H1 (cell line): ENCODE measurements around the gene POLDIP3. TPM values are rescaled to one million over a fixed set of nuclear protein-coding genes. Genes with fewer than 3 reads are reported as not detected.
"Not testable (repeated sequence)": the region's sequence is repeated elsewhere in the genome, so short reads cannot be mapped to it uniquely, and the experiment has no call there.

ENCODE experiments used
- CTCF ChIA-PET: fragments of 300-600 bp; sonication (Branson Sonifier 250); formaldehyde crosslinking; loops from one replicate; lab custom pipeline; 2021; ENCODE audit not compliant: partially characterized antibody; lab: Charles Lee
- POLR2A ChIA-PET: fragments of 300-600 bp; sonication (Branson Sonifier 250); formaldehyde crosslinking; loops from one replicate; lab custom pipeline; 2021; ENCODE audit warnings: inconsistent platforms; ENCODE audit not compliant: partially characterized antibody; lab: Charles Lee
- DNase-seq, 2 experiments: peaks; one replicate each; pipeline versions ENCODE4 v3.0.0 to v3.0.0-alpha.2; 2010 to 2022; ENCODE audit warnings: low spot score in 2 of 2, low read depth in 1 of 2, mixed read lengths in 1 of 2
- FAIRE-seq: peaks from 2 replicates; lab custom pipeline; 2011; peaks lifted over from hg19 to GRCh38; lab: Jason Lieb, UNC
- H2AFZ ChIP-seq: 2 replicates; pipeline ENCODE4 v1.8.1; 2012; ENCODE audit warnings: low read length, inconsistent platforms
- H2AK5ac ChIP-seq: 2 replicates; pipeline ENCODE4 v1.6.1; 2013; ENCODE audit warnings: low read depth, low read length
- H2BK120ac ChIP-seq: replicated peaks from 2 replicates; pipeline ENCODE3; 2013; ENCODE audit warnings: low read depth, low read length, inconsistent platforms
- H2BK12ac ChIP-seq: 2 replicates; pipeline ENCODE4 v1.6.1; 2013; ENCODE audit warnings: low read depth, low read length
- H2BK15ac ChIP-seq: 2 replicates; pipeline ENCODE4 v1.6.1; 2013; ENCODE audit warnings: low read length
- H2BK20ac ChIP-seq: 2 replicates; pipeline ENCODE4 v1.6.1; 2013; ENCODE audit warnings: low read length
- H2BK5ac ChIP-seq: 2 replicates; pipeline ENCODE4 v1.6.1; 2013; ENCODE audit warnings: low read depth, low read length
- H3K14ac ChIP-seq: 2 replicates; pipeline ENCODE4 v1.6.1; 2013; ENCODE audit warnings: inconsistent platforms; ENCODE audit not compliant: insufficient read length
- H3K18ac ChIP-seq: 2 replicates; pipeline ENCODE4 v1.6.1; 2013; ENCODE audit warnings: low read length; ENCODE audit errors: extremely low read depth
- H3K23ac ChIP-seq: 2 replicates; pipeline ENCODE4 v1.6.1; 2013; ENCODE audit warnings: inconsistent platforms; ENCODE audit not compliant: insufficient read length
- H3K23me2 ChIP-seq: 2 replicates; pipeline ENCODE4 v1.6.1; 2013; ENCODE audit warnings: low read depth, low read length
- H3K27ac ChIP-seq: 2 replicates; pipeline ENCODE4 v1.6.1; 2011; ENCODE audit warnings: low read depth, low read length, inconsistent platforms
- H3K27me3 ChIP-seq, 4 experiments: replicated peaks in 1 of 4; 1 replicate in 1 of 4; 2 replicates in 3 of 4; pipeline versions ENCODE4 v1.6.1 to v1.8.1; 2011 to 2013; ENCODE audit warnings: low read length in 3 of 4, mild to moderate bottlenecking in 3 of 4, inconsistent platforms in 2 of 4, mixed read lengths in 2 of 4, moderate library complexity in 1 of 4; ENCODE audit not compliant: control insufficient read depth in 3 of 4, insufficient read depth in 3 of 4; ENCODE audit errors: extremely low read depth in 1 of 4
- H3K36me3 ChIP-seq, 4 experiments: 2 replicates each; pipeline versions ENCODE4 v1.6.1 to v1.8.1; 2011 to 2013; ENCODE audit warnings: mild to moderate bottlenecking in 4 of 4, low read length in 3 of 4, moderate library complexity in 2 of 4, control low read depth in 1 of 4, inconsistent platforms in 1 of 4; ENCODE audit not compliant: insufficient read depth in 4 of 4, control insufficient read depth in 2 of 4
- H3K4ac ChIP-seq: replicated peaks from 2 replicates; pipeline ENCODE3; 2013; ENCODE audit warnings: low read length, low read depth, mixed read lengths, inconsistent platforms; ENCODE audit not compliant: insufficient read length
- H3K4me1 ChIP-seq, 4 experiments: replicated peaks in 1 of 4; 1 replicate in 1 of 4; 2 replicates in 3 of 4; pipeline versions ENCODE4 v1.6.1 to v1.8.1; 2011 to 2013; ENCODE audit warnings: low read length in 3 of 4, inconsistent platforms in 2 of 4, mixed read lengths in 1 of 4; ENCODE audit not compliant: insufficient read depth in 4 of 4, control insufficient read depth in 3 of 4
- H3K4me2 ChIP-seq, 2 experiments: 2 replicates each; pipeline versions ENCODE4 v1.6.1 to v1.8.1; 2011 to 2013; ENCODE audit warnings: low read depth in 2 of 2, low read length in 2 of 2, control low read depth in 1 of 2, inconsistent platforms in 1 of 2, mild to moderate bottlenecking in 1 of 2; ENCODE audit not compliant: insufficient read depth in 1 of 2
- H3K4me3 ChIP-seq, 4 experiments: fragments of 200-600, 300-600 bp in 1 of 4; sonication (generic), shearing (Covaris generic), sonication (Bioruptor Twin) in 1 of 4; 2 replicates each; pipeline versions ENCODE4 v1.5.1 to v1.8.1; 2011 to 2016; ENCODE audit warnings: low read length in 4 of 4, low read depth in 3 of 4, control low read depth in 2 of 4, inconsistent platforms in 2 of 4, mild to moderate bottlenecking in 2 of 4, mixed read lengths in 1 of 4, moderate library complexity in 1 of 4; ENCODE audit not compliant: insufficient read depth in 2 of 4; ENCODE audit errors: extremely low read depth in 1 of 4
- H3K56ac ChIP-seq: replicated peaks from 2 replicates; pipeline ENCODE3; 2013; ENCODE audit warnings: low read depth, mild to moderate bottlenecking, mixed read lengths, low read length, inconsistent platforms; ENCODE audit not compliant: insufficient read length
- H3K79me1 ChIP-seq: 2 replicates; pipeline ENCODE4 v1.6.1; 2013; ENCODE audit warnings: low read depth, low read length, control low read depth
- H3K79me2 ChIP-seq, 2 experiments: 2 replicates each; pipeline versions ENCODE4 v1.6.1 to v1.8.1; 2012 to 2013; ENCODE audit warnings: low read length in 2 of 2, mild to moderate bottlenecking in 2 of 2, inconsistent platforms in 1 of 2; ENCODE audit not compliant: insufficient read depth in 2 of 2, control insufficient read depth in 1 of 2
- H3K9ac ChIP-seq, 4 experiments: replicated peaks in 1 of 4; 1 replicate in 1 of 4; 2 replicates in 3 of 4; pipeline versions ENCODE4 v1.6.1 to v1.8.1; 2011 to 2013; ENCODE audit warnings: low read depth in 3 of 4, low read length in 3 of 4, control low read depth in 2 of 4, mild to moderate bottlenecking in 2 of 4, moderate library complexity in 2 of 4, inconsistent platforms in 1 of 4; ENCODE audit errors: extremely low read depth in 1 of 4
- H3K9me3 ChIP-seq, 2 experiments: 2 replicates each; pipeline versions ENCODE4 v1.6.1 to v1.8.1; 2012 to 2013; ENCODE audit warnings: mild to moderate bottlenecking in 2 of 2, moderate library complexity in 2 of 2, control low read depth in 1 of 2, inconsistent platforms in 1 of 2, low read depth in 1 of 2, low read length in 1 of 2, mixed read lengths in 1 of 2; ENCODE audit not compliant: insufficient read depth in 2 of 2
- H4K20me1 ChIP-seq, 2 experiments: replicated peaks in 1 of 2; 2 replicates each; pipeline versions ENCODE3 to v1.8.1; 2011 to 2013; ENCODE audit warnings: inconsistent platforms in 2 of 2, low read length in 2 of 2, mild to moderate bottlenecking in 1 of 2; ENCODE audit not compliant: insufficient read depth in 2 of 2, control insufficient read depth in 1 of 2
- H4K5ac ChIP-seq: 2 replicates; pipeline ENCODE4 v1.6.1; 2013; ENCODE audit warnings: low read length, low read depth, mixed read lengths, inconsistent platforms; ENCODE audit not compliant: insufficient read length
- H4K8ac ChIP-seq: 2 replicates; pipeline ENCODE4 v1.8.0; 2013; ENCODE audit warnings: mild to moderate bottlenecking, moderate library complexity, low read length, inconsistent platforms; ENCODE audit not compliant: insufficient read depth; ENCODE audit errors: extremely low read depth
- H4K91ac ChIP-seq: replicated peaks from 2 replicates; pipeline ENCODE3; 2013; ENCODE audit warnings: low read length, mixed read lengths, inconsistent platforms; ENCODE audit not compliant: insufficient read length
- WGBS, 2 experiments: shearing (Covaris generic) in 1 of 2; methylation state at CpG; one replicate each; pipeline versions ENCODE4 v1.1.6 to v1.1.7; 2013 to 2015; ENCODE audit warnings: low lambda C conversion rate in 2 of 2, mixed read lengths in 2 of 2, inconsistent platforms in 1 of 2, low coverage in 1 of 2, missing lambda C conversion rate in 1 of 2; ENCODE audit not compliant: insufficient replicate concordance in 2 of 2, insufficient coverage in 1 of 2, insufficient read length in 1 of 2; ENCODE audit errors: extremely low coverage in 1 of 2, missing lambda C conversion rate in 1 of 2; 5-methylcytosine and 5-hydroxymethylcytosine counted together
- polyA plus RNA-seq, 7 experiments: library from polyadenylated mRNA; depleted of rRNA in 3 of 7; stranded (reverse) in 5 of 7; unstranded in 2 of 7; fragments of >200 nt in 5 of 7; fragments of 200-250 nt in 2 of 7; gene quantifications; 1 replicate in 5 of 7; 2 replicates in 1 of 7; 4 replicates in 1 of 7; pipeline versions ENCODE4 v1.2.1 to v1.2.3, GENCODE V29; 2011 to 2013; ENCODE audit warnings: missing spikeins in 2 of 7, mixed read lengths in 2 of 7
- total RNA-seq: library from RNA; stranded (reverse); fragmentation: NEBNext Ultra II Directional; extraction: Animal tissue kit (Norgen Biotek cat#: 25700); gene quantifications from 2 replicates; pipeline ENCODE4 v1.2.1, GENCODE V29; 2021

Gene POLDIP3
- total and polyA plus RNA-seq, 2 of the 8 experiments (the other 6 are each of a cell fraction or from before 2014, with no cell fraction given): 43.5 to 84.6 TPM

DNA sequence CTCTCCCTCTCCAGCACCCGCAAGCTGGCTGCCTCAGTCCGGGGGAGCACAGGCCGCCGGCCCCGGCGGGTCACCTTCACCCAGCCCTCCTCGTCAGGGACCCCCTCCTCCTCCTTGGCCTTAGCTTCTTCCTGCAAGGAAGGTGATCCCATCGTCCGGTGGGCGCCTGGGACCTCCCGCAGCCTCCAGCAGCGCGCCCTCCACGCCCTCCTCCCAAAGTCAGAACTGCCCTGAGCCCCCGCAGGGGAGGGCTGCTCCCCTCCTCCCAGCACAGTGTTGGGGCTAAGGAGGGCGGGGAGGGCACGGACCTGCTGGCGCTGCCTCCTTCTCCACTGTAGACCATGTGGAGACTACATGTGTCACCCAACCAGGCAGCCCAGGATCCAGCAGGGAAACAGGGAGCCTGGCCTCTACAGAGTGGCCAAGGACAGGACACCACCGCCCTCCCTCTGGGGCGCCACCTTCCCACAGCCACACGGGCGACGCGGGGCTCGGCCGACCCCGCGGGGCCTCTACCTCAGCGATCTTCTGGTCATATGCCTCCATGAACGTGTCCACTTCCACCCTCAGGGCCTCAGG lies 38.6 kb downstream of the POLDIP3 start:
- H4K20me1 ChIP-seq, H3K27ac ChIP-seq, H3K79me2 ChIP-seq, H3K4me3 ChIP-seq, H2BK20ac ChIP-seq, H4K5ac ChIP-seq, H3K27me3 ChIP-seq, H2BK12ac ChIP-seq, H3K9ac ChIP-seq, H3K4ac ChIP-seq, DNase-seq, H3K4me1 ChIP-seq, H3K14ac ChIP-seq, H3K23me2 ChIP-seq, POLR2A ChIA-PET, H3K23ac ChIP-seq, H3K4me2 ChIP-seq, H3K18ac ChIP-seq, H2BK120ac ChIP-seq, CTCF ChIA-PET, H3K9me3 ChIP-seq, H3K79me1 ChIP-seq, H2BK5ac ChIP-seq, H4K91ac ChIP-seq, H4K8ac ChIP-seq, H2BK15ac ChIP-seq, H2AFZ ChIP-seq, H2AK5ac ChIP-seq, H3K56ac ChIP-seq, FAIRE-seq: not testable (repeated sequence)
- 69% methylated on average over 8 of the region's 30 CpGs; no CpG with 5 or more reads in 1 of the 2 experiments for WGBS, 2 experiments
- H3K36me3 ChIP-seq: peaks cover 7 to 50% (median 28%) of the 10 kb centered on the region in 4 experiments; a peak in 7 of 8 replicates

GRCh38 chr22:42574468-42574867 lies 40.2 kb downstream of the POLDIP3 start:
- not testable (repeated sequence) for H2BK15ac ChIP-seq, H3K4ac ChIP-seq, H3K4me3 ChIP-seq, H3K14ac ChIP-seq, H2BK20ac ChIP-seq, H3K23me2 ChIP-seq, H3K9ac ChIP-seq, H2BK120ac ChIP-seq, FAIRE-seq, H3K79me1 ChIP-seq, H3K79me2 ChIP-seq, H3K4me1 ChIP-seq, H4K91ac ChIP-seq, H3K23ac ChIP-seq, H3K27ac ChIP-seq, H2AFZ ChIP-seq, H3K27me3 ChIP-seq, H2AK5ac ChIP-seq, H4K8ac ChIP-seq, H3K4me2 ChIP-seq, H4K20me1 ChIP-seq, H3K56ac ChIP-seq, H3K9me3 ChIP-seq, H3K18ac ChIP-seq, H2BK5ac ChIP-seq, H2BK12ac ChIP-seq, DNase-seq, H4K5ac ChIP-seq
- H3K36me3 ChIP-seq: peaks cover 7 to 50% (median 26%) of the 10 kb centered on the region in 4 experiments; a peak in 7 of 8 replicates
- WGBS, 2 experiments: 92% methylated on average over 6 of the region's 21 CpGs; no CpG with 5 or more reads in 1 of the 2 experiments
- POLR2A ChIA-PET: interaction anchor here (0.6 to 0.9 kb wide), 2 partner anchors 36 to 39 kb away, joined by 3 read pairs; no protein-coding TSS in a partner anchor
- CTCF ChIA-PET: interaction anchor here (1.5 kb wide), 1 partner anchor 13 kb away, joined by 6 read pairs; no protein-coding TSS in a partner anchor
